Large intestine (tissue), 1 donor: ENCODE measurements around the gene CCDC191. TPM values are rescaled to one million over a fixed set of nuclear protein-coding genes. Genes with fewer than 3 reads are reported as not detected.

Experiments
- polyA plus RNA-seq: library from polyadenylated mRNA; unstranded; fragments of 120-200 nt; gene quantifications from one replicate; pipeline ENCODE4 v1.2.1, GENCODE V29; 2013

The CCDC191 gene
- polyA plus RNA-seq, 1 donor, result 9.2 TPM

Other genes with a start within 250 kb of the CCDC191 start
- gene GRAMD1C, start 217.7 kb downstream of the CCDC191 start, polyA plus RNA-seq, result 14.4 TPM
- gene ZDHHC23, start 108.5 kb downstream of the CCDC191 start, polyA plus RNA-seq, result 9.9 TPM
- gene QTRT2, start 211 bp upstream of the CCDC191 start, polyA plus RNA-seq, result 24.7 TPM
- gene DRD3, start 122.5 kb upstream of the CCDC191 start, polyA plus RNA-seq, result not detected
- 0.03 TPM for gene ZNF80, start 181.1 kb upstream of the CCDC191 start, polyA plus RNA-seq
- 0.24 TPM for gene TIGIT, start 237.5 kb upstream of the CCDC191 start, polyA plus RNA-seq